ENCODE results near the gene S100A4. TPM values are rescaled to one million over a fixed set of nuclear protein-coding genes. Genes with fewer than 3 reads are reported as not detected.

S100A4 gene
- total and polyA plus RNA-seq, 7 donors: 27.0 to 155 (median 54.7) TPM

DNA sequence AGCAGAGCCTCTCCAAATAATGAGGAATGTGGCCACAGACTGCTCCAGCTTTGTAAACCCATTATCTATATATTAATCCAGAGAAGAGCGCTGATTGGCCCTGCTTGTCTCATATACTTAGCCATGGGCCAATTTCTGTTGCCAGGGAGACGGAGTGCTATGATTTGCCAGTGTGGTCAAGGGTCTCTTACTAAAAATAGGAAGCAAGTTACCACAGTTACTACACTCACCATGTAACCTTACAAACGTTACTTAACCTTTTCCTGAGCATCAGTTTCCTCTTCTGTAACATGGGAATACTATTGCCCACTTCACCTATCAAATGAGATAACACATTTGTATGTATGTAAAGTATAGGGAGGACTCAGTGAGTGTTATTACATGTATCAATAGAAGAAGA is 27.7 kb upstream of the S100A4 start:
- no peak for DNase-seq
- Histone ChIP-seq H3K27me3 (ENCODE audit: insufficient read depth in 3 of 3, low read length in 2 of 3) (peaks cover 0 to 7% (median 0%) of the 10 kb centered on the region in 3 donors), H3K4me3 (no peak overlapping the region), H3K36me3 (ENCODE audit: insufficient read depth in 1 of 2, low read depth in 1 of 2) (no peaks in the 10 kb centered on the region), H3K4me1 (peaks cover 16% of the 10 kb centered on the region), H3K9me3 (no peaks in the 10 kb centered on the region), H3K27ac (peak overlapping the region; percentile 75)
- no peak for ATAC-seq
- TF ChIP-seq CTCF (IDR thresholded peaks at IDR 0.05): no peak
- 86 to 91% (median 87%) methylated on average over 3 of the region's 3 CpGs for WGBS, 3 donors
- intact Hi-C loops (cut with DNase I): loop anchor here (2.0 to 10.0 kb wide), 5 partner anchors 43 to 414 kb away; partner anchors contain the start of genes S100A14 (in 2 of the 2), ILF2 (in 1 of the 2) and RAB13 (in 1 of the 2)

- Histone ChIP-seq H3K4me3 (no peak overlapping the region), H3K9me3 (no peaks in the 10 kb centered on the region), H3K4me1 (peaks cover 23% of the 10 kb centered on the region), H3K36me3 (ENCODE audit: insufficient read depth in 1 of 2, low read depth in 1 of 2) (no peaks in the 10 kb centered on the region), H3K27me3 (ENCODE audit: insufficient read depth in 3 of 3, low read length in 2 of 3) (peaks cover 0 to under 1% (median 0%) of the 10 kb centered on the region in 3 donors), H3K27ac (peak overlapping the region; percentile 75)
- peak; percentile 82 to 90 for DNase-seq
- intact Hi-C loops (cut with DNase I): loop anchor here (1.0 to 10.0 kb wide), 6 partner anchors 44 to 415 kb away; partner anchors contain the start of genes S100A14 (in 2 of the 2), ILF2 (in 1 of the 2), RAB13 (in 1 of the 2) and S100A1 (in 1 of the 2)
- 5 to 13% (median 6%) methylated on average over 3 of the region's 3 CpGs for WGBS, 3 donors
- TF ChIP-seq CTCF (IDR thresholded peaks at IDR 0.05): peak; percentile 90
- ATAC-seq: peak; percentile 87 to 89 (median 88)
Measured at GRCh38 chr1:153572569-153573015, 27.0 kb upstream of the S100A4 start.

DNA sequence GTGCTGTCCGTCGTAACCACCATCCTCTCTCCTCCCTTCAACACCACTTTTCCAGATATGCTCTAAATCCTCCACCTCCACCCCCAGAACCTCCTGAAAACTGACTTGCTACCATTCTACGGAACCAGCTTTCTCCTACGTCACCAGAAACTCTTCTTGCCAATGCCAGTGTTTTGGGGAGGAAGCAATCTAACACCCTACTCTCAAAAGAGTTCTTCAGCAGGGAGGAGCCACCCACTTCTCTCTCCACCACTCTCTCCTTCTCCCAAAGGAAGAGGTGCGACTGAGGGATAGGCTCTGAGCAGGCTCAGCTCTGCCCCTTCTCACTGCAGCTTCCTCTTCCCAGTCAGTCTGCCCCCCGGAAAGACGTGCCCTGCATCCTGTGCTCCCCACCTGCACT is 26.1 kb upstream of the S100A4 start:
- no peak for TF ChIP-seq CTCF (IDR thresholded peaks at IDR 0.05)
- Histone ChIP-seq H3K4me1 (peaks cover 31% of the 10 kb centered on the region), H3K36me3 (ENCODE audit: insufficient read depth in 1 of 2, low read depth in 1 of 2) (no peaks in the 10 kb centered on the region), H3K27me3 (ENCODE audit: insufficient read depth in 3 of 3, low read length in 2 of 3) (no peaks in the 10 kb centered on the region), H3K9me3 (no peaks in the 10 kb centered on the region), H3K4me3 (no peak overlapping the region), H3K27ac (peak overlapping the region; percentile 75)
- intact Hi-C loops (cut with DNase I): loop anchor here (1.0 to 10.0 kb wide), 6 partner anchors 45 to 416 kb away; partner anchors contain the start of genes S100A14 (in 2 of the 2), ILF2 (in 1 of the 2), RAB13 (in 1 of the 2) and S100A1 (in 1 of the 2)
- 68 to 75% (median 71%) methylated on average over 7 of the region's 7 CpGs for WGBS, 3 donors
- no peak for ATAC-seq
- no peak for DNase-seq

DNA sequence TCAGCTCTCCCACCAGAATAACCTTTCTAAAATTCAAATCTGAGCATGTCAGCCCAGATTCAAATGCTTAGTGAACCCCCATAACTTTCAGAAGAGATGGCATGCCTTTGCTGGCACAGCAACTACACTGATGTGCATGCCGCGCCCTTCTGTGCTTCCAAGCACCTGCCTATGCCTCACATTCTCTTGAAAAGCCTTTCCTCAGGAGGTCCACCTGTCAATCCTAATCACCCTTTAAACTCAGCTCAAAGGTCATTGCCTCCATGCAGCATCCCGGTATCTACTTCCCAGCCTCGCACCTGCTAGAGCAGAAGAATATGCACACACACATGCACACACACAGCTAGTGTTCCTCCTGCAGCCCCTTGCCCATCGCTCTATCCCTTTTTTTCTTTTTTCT is 25.3 kb upstream of the S100A4 start:
- DNase-seq (no peak), ATAC-seq (no peak)
- H3K9me3 ChIP-seq: no peaks in the 10 kb centered on the region
- 79 to 82% (median 80%) methylated on average over 5 of the region's 5 CpGs for WGBS, 3 donors
- H3K36me3 ChIP-seq (ENCODE audit: insufficient read depth in 1 of 2, low read depth in 1 of 2): no peaks in the 10 kb centered on the region
- H3K4me1 ChIP-seq: peaks cover 39% of the 10 kb centered on the region
- intact Hi-C loops (cut with DNase I): loop anchor here (5.0 to 10.0 kb wide), 4 partner anchors 101 to 416 kb away; partner anchors contain the start of genes ILF2 (in 1 of the 2) and RAB13 (in 1 of the 2)
- H3K27ac ChIP-seq: no peak overlapping the region
- H3K4me3 ChIP-seq: no peak overlapping the region
- no peak for TF ChIP-seq CTCF (IDR thresholded peaks at IDR 0.05)
- H3K27me3 ChIP-seq (ENCODE audit: insufficient read depth in 3 of 3, low read length in 2 of 3): no peaks in the 10 kb centered on the region
